ENCODE results near the gene HMCES.

Gene HMCES, protein sequence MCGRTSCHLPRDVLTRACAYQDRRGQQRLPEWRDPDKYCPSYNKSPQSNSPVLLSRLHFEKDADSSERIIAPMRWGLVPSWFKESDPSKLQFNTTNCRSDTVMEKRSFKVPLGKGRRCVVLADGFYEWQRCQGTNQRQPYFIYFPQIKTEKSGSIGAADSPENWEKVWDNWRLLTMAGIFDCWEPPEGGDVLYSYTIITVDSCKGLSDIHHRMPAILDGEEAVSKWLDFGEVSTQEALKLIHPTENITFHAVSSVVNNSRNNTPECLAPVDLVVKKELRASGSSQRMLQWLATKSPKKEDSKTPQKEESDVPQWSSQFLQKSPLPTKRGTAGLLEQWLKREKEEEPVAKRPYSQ

DNA sequence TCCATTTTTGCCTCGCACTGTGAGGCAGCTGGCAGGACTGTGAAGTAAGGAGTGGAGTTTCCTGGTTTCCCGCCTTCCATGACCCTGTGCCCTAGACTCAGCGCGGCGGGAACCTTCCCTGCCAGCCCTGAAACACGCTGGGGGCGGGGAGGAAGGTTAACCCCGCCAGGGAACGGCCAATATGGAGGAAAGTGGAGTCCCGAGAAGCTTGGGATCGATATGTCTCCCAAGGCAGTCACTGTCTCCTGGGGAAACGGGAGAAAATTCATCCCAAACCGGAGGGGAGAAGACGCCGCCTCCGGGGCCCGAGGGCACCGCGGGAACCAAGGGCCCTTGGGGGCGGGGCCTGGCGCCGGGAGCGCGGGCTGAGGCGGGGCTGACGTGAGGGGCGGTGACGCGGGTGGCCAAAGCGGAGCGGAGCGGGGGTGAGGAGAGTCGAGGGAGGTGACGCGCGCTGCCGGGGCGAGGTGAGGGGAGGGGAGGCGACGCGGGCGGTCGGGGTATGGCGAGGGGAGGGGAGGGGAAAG is at the start of gene HMCES:
Gene HMCES, plus strand, starts transcription at position 432 of the 527 bp plus-strand sequence. CDS start 863 bp downstream, outside the sequence.
- peak; percentile 10 for DNase-seq

DNA sequence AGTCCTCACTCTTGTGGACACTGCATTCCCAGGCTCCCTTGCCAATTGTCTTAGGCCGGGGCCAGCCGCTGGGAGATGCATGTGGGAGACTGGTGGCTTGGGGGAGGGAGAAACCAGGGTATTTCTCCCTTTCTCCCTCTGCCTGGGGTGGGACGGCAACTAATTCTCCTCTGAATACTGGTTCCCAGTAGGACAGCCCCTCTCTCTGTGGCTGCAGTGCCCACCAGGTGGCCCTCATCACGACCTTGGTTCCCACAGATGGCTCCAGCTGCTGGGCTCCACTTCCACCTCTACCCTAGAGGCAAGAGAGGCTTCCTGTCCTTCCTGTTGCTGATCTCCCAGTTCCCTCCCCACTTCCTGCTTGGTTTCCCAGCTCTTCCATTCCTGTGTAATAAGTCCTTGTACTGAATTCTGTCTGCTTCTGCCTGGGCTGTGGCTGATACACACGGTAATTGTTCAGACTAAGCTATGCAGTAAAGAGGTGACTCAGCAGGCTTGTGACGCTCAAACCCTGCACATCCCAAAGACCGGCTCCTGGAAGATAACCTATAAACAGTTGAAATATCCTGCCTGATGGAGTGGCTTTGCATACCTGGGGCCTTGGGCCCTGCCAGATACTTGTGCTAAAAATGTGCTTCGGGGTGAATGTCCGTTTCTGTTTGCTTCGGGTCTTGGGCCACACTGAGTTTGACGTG is 49.6 kb upstream of the HMCES start:
- DNase-seq = no peak

DNA sequence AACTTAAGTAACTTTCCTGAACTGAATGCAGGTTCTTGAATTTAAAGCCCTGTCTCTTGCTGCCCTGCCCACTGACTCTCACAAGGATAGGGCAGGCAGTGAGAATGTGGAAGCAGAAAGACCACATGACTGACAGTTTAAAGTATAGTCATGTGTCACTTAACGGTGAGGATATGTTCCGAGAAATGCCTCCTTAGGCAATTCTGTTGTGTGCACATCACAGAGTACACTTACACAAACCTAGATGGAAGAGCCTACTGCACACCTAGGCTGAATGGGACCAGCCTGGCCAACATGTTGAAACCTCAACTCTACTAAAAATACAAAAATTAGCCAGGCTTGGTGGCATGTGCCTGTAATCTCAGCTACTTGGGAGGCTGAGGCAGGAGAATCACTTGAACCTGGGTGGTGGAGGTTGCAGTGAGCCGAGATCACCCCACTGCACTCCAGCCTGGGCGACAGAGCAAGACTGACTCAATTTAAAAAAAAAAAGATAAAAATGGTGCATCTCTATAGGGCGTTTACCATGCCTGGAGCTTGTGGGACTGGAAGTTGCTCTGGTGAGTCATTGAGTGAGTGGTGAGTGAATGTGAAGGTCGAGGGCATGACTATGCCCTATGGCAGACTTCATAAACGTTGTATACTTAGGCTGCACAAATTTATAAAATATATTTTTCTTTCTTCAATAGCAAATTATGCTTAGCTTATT is 48.2 kb upstream of the HMCES start:
- peak; percentile 72 for DNase-seq

DNA sequence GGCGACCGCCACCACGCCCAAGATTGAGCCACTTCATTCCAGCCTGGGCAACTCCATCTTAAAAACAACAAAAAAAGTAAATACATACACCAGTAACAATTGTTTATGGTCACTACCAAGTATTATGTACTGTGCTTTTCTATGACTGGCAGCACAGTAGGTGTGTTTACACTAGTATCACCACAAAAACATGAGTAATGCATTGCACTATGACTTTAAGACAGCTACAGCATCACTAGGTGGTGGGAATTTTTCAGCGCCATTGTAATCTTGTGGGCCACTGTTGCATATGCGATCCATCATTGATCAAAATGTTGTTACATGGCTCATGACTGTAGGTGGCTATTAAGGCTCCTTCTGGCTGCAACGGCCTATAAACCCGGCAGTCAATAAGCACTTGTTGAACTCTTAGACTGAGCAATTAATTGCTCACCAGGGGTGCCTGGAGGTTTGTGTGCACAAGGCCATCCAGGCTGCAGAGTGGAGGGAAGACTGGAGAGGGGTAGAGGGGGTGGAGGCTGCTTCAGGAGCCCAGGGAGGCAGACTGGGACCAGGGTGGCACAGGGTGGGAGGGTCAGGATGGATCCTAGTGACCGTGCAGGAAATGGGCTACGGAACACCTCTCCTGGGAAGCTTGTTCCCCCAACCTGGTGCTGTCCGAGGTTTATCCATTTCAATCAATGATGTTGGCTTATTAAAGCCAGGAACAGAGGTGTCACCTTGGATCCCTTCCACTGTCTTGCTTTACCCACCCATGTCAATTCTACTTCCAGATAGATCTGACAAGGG is 47.1 kb upstream of the HMCES start:
- no peak for DNase-seq

DNA sequence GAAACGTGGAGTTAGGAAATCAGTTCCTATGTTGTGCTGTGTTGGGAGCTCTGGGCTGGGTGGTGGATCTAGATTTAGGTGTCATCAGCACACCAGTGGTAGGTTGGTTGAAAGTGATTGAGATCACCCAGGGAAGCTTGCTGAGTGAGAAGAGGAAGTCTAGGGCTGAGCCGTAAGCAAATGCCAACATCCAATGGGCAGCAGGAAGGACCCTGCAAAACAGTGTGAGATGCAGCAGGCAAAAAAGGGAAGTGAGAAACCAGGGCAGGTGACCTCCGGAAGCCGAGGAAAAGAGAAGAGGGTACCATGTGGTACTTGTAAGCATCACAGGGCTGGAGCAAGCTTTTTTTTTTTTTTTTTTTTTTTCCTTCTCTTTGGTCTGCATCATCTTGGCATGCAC is 45.1 kb upstream of the HMCES start:
- peak; percentile 90 for DNase-seq

DNA sequence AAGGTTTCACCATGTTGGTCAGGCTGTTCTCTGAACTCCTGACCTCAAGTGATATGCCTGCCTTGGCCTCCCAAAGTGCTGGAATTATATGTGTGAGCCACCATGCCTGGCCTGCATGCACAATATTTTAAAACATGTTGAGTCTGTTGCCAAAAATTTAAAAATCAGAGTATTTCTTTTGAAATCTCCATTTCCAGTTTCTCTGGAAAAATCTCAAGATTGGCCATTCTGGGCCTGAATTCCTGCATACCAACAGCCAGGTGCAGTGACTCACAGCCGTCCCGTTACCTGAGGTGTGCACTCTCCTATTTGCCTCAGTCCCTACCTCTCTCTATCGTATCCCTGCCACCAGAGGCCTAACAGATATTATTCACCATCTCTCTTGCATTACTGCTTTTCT is 44.2 kb upstream of the HMCES start:
- DNase-seq = no peak

DNA sequence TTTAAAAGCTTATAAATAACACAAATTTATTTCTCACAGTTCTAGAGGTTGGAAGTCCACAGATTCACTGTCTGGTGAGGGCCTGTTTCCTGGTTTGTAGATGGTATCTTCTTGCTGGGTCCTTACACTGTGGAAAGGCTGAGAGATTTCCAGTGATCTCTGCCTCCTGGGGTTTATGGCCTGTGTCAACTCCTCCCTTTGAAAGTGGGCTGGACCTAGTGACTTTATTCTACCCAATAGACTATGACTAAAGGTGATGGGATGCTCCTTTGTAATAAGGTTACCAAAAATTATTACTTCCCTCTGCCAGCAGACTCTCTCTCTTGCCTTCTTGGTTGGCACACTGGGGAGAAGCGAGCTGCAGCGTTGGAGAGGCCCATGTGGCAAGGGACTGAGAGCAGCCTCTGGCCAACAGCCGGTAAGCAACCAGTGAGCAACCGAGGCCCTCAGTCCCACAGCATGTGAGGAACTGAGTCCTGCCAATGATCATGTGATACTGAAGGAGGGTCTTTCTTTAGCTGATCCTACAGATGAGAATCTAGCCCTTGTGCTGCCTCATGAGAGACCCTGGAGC is 43.2 kb upstream of the HMCES start:
- DNase-seq = no peak

DNA sequence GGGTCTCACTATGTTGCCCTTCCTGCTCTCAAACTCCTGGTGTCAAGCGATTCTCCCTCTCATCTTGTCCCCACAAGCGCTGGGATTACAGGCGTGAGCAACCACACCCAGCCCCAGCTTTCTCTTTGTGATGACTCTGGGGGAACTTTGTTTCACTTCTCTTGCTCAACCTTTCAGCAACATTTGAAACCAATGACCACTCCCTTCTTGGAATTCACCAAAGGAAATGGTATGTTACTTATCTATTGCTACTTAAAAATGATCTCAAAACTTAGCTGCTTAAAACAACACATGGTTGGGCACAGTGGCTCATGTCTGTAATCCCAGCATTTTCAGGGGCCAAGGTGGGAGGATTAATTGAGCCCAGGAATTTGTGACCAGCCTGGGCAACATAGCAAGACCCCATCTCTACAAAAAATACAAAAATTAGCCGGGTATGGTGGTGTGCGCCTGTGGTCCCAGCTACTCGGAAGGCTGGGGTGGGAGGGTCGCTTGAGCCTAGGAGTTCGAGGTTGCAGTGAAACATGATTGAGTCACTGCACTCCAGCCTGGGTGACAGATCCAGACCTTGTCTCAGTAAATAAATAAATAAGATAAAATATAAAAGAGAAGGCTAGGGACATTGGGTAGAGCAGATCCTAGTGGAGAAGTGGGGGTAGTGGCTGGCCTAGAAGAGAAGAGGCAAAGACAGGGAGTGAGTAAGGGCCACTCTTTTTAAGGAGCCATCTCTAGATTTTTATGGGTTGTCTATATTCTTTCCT is 39.5 kb upstream of the HMCES start:
- DNase-seq = peak; percentile 27

DNA sequence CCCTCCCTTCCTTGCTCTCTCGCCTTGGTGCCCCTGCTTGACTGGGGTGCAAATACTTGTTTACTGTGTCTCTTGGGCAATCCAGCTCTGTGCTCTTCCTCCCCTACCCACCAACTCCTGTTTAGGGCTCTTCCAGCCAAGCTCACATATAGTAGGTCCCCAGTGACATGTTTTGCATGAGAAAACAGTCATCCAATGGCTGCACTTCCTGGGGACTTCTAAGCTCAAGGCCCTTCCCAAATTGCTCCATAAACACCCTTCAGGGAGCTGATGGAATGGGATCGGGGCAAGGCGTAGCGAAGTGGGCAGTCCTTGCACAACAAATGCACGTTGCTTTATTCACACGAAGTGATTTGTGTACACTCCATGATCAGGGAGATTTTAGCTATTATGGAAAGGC is 38.7 kb upstream of the HMCES start:
- no peak for DNase-seq

DNA sequence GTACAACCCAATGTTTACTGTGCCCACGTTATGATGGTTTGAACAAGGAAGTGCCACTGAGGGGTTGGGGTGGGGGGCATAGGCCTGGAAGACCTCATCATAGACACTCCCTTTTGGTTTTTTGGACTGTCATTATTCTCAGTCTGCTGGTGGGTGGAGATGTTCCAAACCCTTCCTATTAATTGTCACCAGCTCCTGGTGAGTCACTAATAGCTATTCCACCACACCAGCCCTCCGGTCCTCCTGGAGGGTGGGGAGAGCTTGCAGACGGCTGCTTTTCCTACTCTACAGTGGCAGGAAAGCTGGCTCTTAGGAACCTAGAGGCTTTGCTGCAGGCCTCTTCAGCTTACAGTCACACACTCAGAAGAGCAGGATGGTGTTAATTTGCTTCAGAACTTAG is 38.2 kb upstream of the HMCES start:
- no peak for DNase-seq

DNA sequence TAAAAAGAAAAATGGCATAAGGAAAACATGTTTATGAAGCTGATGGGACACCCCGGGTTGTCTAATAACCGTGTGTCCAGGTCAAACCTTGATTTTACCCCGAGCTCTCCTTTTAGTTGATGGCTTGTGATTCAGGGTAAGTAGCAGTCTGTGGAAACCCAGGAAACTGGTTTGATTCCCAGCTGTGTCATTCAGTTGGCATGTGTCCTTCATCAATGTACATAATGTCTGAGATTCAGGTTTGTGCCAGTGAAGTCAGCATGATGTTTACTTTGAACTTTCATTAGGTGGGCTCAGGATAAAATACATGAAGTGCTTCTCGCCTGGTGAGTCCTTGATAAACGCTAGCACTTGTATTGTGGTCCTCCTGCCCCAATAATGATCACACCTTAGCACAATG is 33.5 kb upstream of the HMCES start:
- DNase-seq = no peak

DNA sequence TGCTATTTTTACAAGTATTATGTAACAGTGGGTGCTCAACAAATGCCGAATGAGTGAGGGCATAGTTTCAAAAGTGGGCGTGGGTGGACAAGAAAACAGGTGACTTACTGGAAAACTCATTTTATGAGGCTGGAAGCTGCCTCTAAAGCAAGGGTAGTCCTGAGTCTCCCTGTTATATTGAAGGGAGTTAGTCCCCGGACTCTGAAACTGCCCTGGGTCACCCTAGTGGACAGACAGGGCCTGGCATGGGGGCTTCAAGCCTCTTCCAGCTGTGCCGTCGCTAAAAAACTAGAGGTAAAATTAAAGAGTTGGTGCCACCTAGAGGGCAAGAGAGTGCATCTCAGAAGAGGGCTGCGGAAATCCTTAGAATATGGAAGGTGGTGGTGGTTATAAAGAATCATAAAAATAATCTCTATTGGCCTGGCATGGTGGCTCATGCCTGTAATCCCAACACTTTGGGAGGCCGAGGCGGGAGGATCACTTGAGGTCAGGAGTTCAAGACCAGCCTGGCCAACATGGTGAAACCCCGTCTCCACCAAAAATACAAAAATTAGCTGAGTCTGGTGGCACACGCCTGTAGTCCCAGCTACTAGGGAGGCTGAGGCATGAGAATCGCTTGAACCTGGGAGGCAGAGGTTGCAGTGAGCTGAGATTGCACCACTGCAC is 32.9 kb upstream of the HMCES start:
- DNase-seq = peak; percentile 47

DNA sequence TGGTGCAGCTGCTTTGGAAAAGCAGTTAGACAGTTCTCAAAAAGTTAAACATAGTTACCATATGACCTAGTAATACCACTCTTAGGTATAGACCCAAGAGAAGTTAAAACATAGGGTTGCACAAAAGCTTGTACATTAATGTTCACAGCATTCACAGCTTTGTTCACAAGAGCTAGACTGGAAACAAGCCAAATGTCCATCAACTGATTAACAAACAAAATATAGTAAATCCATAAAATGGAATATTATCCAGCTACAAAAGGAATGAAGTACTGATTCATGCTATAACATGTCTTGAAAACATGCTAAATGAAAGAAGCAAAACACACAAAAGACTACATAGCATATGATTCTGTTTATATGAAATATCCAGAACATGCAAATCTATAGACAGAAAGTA is 32.0 kb upstream of the HMCES start:
- no peak for DNase-seq

DNA sequence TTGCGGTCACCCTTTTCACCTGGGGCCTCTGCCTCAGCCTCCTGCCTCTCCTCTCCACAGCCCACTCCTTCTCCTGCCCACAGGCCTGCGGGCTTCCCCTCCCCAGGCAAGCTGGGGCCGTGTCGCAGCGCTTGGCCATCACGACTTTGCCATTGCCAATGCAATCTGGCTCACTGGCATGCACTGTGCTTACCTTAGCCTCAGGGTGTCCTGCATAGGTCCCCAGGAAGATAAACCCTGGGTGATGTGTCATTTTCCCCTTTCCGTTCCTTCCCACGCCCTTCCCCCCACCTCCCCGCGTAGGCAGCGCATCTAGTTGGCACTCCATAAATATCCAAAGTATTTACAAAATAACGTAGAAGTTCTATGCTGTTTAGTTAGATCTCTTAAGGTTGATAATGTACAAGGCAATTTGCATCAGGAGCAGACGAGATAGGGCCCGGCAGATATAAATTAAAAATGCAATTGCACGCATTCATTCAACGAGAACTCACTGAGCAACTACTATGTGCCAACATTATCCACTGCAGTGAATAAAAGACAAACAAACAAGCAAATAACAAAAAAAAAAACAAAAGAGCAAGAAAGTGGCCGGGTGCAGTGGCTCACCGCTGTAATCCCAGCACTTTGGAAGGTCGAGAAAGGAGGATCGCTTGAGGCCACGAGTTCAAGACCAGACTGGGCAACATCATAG is 30.2 kb upstream of the HMCES start:
- DNase-seq = no peak

DNA sequence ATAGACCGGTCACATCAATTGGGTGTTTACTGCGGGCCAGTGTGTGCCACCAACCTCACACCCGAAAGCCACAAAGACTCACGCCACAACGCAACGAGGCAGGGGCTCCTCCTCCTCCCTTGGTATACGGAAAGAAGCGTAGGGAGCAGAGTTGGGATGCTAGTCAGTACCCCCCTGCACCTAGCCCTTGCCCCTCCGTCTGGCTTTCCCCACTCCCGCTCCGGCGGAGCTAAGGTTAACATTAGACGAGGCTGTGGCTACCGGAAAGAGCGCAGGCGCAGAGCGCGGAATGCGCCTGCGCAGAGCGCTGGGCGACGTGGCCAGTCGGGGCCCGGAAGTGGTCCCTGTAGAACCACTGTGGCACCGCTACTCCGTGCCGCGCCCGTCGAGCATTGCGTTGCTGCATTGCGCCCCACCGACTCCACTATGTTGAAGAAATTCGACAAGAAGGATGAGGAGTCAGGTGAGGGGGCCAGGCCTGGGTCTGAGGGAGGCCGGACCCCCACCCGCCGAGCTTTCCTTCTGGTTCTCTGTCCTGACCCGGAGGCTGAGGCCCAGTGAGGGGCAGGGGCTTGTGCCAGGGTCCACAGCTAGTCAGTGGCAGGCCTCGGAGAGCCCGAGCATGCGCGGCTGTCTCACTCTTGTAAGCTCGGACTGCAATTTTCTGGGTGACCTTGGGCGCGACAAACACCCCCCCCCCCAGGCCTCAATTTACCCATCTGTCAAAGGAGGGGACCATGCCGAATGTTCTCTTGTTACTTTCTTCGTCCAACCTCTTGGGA is 29.2 kb upstream of the HMCES start, which contains the start of gene COPG1:
Gene COPG1, plus strand, starts transcription at position 323 of the 782 bp plus-strand sequence. Its CDS starts 104 bp downstream, at position 427.
- peak; percentile 31 for DNase-seq

DNA sequence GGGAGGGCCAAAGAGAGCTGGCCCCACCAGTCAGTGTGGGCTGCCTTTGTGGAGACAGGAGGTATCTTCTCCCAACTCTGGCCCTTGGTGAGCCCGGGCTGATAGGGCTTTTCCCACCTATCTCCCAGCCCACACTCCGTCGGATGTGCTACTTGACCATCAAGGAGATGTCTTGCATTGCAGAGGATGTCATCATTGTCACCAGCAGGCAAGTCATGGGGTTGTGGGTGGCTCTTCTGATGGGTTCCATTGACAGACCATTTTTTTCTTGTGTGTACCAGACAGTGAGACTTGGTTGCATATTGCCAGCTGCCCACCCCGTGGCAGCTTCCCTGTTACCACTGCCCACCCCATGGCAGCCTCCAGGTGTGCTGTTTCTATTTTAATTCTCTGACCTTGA is 25.9 kb upstream of the HMCES start:
- no peak for DNase-seq

DNA sequence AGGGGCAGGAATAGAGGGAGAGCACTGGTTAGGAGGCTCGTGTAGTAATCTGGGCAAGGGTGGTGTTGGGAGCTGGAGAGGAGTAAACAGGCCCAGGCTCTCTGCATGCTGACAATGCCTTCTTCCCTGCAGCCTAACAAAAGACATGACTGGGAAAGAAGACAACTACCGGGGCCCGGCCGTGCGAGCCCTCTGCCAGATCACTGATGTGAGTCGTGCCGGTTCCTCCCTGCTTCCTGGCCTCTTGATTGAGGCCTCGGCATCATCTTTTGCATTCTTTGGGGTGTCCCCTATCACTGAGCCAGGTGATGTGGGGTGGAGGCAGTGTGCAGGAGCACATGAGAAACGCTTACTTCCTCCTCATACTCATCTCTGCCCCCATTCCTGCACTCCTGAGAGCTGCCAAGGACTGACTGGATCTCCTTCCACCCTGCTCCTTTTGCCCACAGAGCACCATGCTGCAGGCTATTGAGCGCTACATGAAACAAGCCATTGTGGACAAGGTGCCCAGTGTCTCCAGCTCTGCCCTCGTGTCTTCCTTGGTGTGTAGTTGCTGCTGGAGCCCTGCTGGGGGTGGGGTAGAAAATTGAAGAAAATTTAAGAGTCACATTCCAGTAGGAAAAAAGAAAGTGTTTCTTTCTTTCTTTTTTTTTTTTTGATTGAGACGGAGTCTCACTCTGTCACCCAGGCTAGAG is 24.0 kb upstream of the HMCES start:
- DNase-seq = no peak

DNA sequence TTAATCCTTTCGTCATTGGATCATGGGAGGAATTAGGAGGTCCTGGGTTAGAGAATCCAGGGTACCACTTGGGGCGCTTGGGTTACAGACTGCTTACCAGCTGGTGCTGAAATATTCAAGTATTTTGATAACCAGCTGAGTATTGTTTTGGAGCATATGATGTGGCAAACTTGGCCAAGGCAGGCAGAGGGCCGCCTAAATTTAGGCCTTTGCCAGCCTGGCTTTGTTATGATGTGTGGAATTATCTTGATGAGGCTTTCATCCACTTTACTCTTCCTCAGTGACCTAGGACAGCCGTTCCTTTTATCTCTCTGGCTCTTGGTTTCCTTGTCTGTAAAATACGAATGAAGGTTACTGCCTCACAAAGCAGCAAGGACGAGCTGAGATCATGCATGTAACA is 22.4 kb upstream of the HMCES start:
- DNase-seq = no peak

DNA sequence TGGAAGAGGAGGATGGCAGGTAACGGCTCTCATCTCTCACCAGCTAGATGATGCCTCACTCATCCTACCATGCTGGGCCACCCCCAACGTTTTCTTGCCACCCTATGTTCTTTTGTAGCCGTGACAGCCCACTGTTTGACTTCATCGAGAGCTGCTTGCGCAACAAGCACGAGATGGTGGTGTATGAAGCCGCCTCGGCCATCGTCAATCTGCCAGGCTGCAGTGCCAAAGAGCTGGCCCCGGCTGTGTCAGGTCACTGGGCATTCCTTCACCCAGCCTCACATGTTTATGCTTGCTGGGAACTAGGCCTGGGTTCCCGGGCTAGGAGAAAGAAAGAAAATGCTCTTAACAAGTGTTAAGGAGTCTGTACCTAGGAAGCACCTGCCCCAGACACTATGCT is 21.1 kb upstream of the HMCES start:
- no peak for DNase-seq

All from SIG-M5 (cell line).